ENCODE measurements around the gene GALNT17. TPM values are rescaled to one million over a fixed set of nuclear protein-coding genes. Genes with fewer than 3 reads are reported as not detected.
A peak's percentile ranks its signal among the peaks of the same experiment; 100 is the strongest.
"Not testable (repeated sequence)": the region's sequence is repeated elsewhere in the genome, so short reads cannot be mapped to it uniquely, and the experiment has no call there.

The GALNT17 gene
- polyA plus RNA-seq, 2 donors = 1.7 to 6.1 TPM

- Histone ChIP-seq H3K9me3 (ENCODE audit: control insufficient read depth in 2 of 2, insufficient read depth in 1 of 2, low read depth in 1 of 2, low read length in 1 of 2) (no peaks in the 10 kb centered on the region), H3K4me3 (ENCODE audit: low read depth in 1 of 2, low read length in 2 of 2) (no peak overlapping the region), H3K27me3 (ENCODE audit: control insufficient read depth in 1 of 2, insufficient read depth in 2 of 2, low read length in 2 of 2) (no peaks in the 10 kb centered on the region), H3K27ac (ENCODE audit: low read depth in 2 of 2, low read length in 1 of 2) (peak overlapping the region; percentile 0 to 77), H3K4me1 (ENCODE audit: control insufficient read depth in 2 of 2, insufficient read depth in 2 of 2, low read length in 1 of 2) (no peaks in the 10 kb centered on the region), H3K36me3 (ENCODE audit: control insufficient read depth in 2 of 2, insufficient read depth in 2 of 2, low read length in 1 of 2) (no peaks in the 10 kb centered on the region)
- 69 to 78% methylated on average over 7 of the region's 7 CpGs for WGBS, 2 donors
These were observed 106.8 kb downstream of the GALNT17 start for GRCh38 chr7:71238581-71239295.

- 42 to 47% methylated on average over 8 of the region's 8 CpGs for WGBS, 2 donors
These were observed 107.8 kb downstream of the GALNT17 start for GRCh38 chr7:71239586-71240268.

GRCh38 chr7:71243736-71244410 lies 111.9 kb downstream of the GALNT17 start:
- Histone ChIP-seq H3K27ac (ENCODE audit: low read depth in 2 of 2, low read length in 1 of 2) (no peak overlapping the region), H3K36me3 (ENCODE audit: control insufficient read depth in 2 of 2, insufficient read depth in 2 of 2, low read length in 1 of 2) (no peaks in the 10 kb centered on the region)
- 42 to 48% methylated on average over 8 of the region's 8 CpGs for WGBS, 2 donors

More at GRCh38 chr7:71239586-71240268, 107.8 kb downstream of the GALNT17 start:
- Histone ChIP-seq H3K9me3 (ENCODE audit: control insufficient read depth in 2 of 2, insufficient read depth in 1 of 2, low read depth in 1 of 2, low read length in 1 of 2) (no peaks in the 10 kb centered on the region), H3K27me3 (ENCODE audit: control insufficient read depth in 1 of 2, insufficient read depth in 2 of 2, low read length in 2 of 2) (no peaks in the 10 kb centered on the region), H3K4me1 (ENCODE audit: control insufficient read depth in 2 of 2, insufficient read depth in 2 of 2, low read length in 1 of 2) (peaks cover 0 to 2% of the 10 kb centered on the region in 2 donors), H3K36me3 (ENCODE audit: control insufficient read depth in 2 of 2, insufficient read depth in 2 of 2, low read length in 1 of 2) (no peaks in the 10 kb centered on the region), H3K4me3 (ENCODE audit: low read depth in 1 of 2, low read length in 2 of 2) (no peak overlapping the region), H3K27ac (ENCODE audit: low read depth in 2 of 2, low read length in 1 of 2) (peak overlapping the region in 1 of 2 donors; percentile 32)

GRCh38 chr7:71245038-71245437 lies 113.1 kb downstream of the GALNT17 start:
- 77 to 81% methylated on average over 7 of the region's 7 CpGs for WGBS, 2 donors
- Histone ChIP-seq H3K27ac (ENCODE audit: low read depth in 2 of 2, low read length in 1 of 2) (no peak overlapping the region), H3K27me3 (ENCODE audit: control insufficient read depth in 1 of 2, insufficient read depth in 2 of 2, low read length in 2 of 2) (no peaks in the 10 kb centered on the region), H3K4me1 (ENCODE audit: control insufficient read depth in 2 of 2, insufficient read depth in 2 of 2, low read length in 1 of 2) (peaks cover 0 to 2% of the 10 kb centered on the region in 2 donors), H3K9me3 (ENCODE audit: control insufficient read depth in 2 of 2, insufficient read depth in 1 of 2, low read depth in 1 of 2, low read length in 1 of 2) (no peaks in the 10 kb centered on the region), H3K36me3 (ENCODE audit: control insufficient read depth in 2 of 2, insufficient read depth in 2 of 2, low read length in 1 of 2) (no peaks in the 10 kb centered on the region), H3K4me3 (ENCODE audit: low read depth in 1 of 2, low read length in 2 of 2) (no peak overlapping the region)

More at GRCh38 chr7:71243736-71244410, 111.9 kb downstream of the GALNT17 start:
- peaks cover 0 to 2% of the 10 kb centered on the region in 2 donors for H3K4me1 ChIP-seq (ENCODE audit: control insufficient read depth in 2 of 2, insufficient read depth in 2 of 2, low read length in 1 of 2)
- H3K4me3 ChIP-seq (ENCODE audit: low read depth in 1 of 2, low read length in 2 of 2) = no peak overlapping the region
- no peaks in the 10 kb centered on the region for H3K27me3 ChIP-seq (ENCODE audit: control insufficient read depth in 1 of 2, insufficient read depth in 2 of 2, low read length in 2 of 2)
- H3K9me3 ChIP-seq (ENCODE audit: control insufficient read depth in 2 of 2, insufficient read depth in 1 of 2, low read depth in 1 of 2, low read length in 1 of 2) = no peaks in the 10 kb centered on the region

GRCh38 chr7:71251706-71252105 lies 119.8 kb downstream of the GALNT17 start:
- no peak overlapping the region for H3K4me3 ChIP-seq (ENCODE audit: low read depth in 1 of 2, low read length in 2 of 2)

GRCh38 chr7:71254751-71255150 lies 122.8 kb downstream of the GALNT17 start:
- WGBS, 2 donors = 76 to 79% methylated on average over 3 of the region's 3 CpGs
- Histone ChIP-seq H3K27me3 (ENCODE audit: control insufficient read depth in 1 of 2, insufficient read depth in 2 of 2, low read length in 2 of 2) (no peaks in the 10 kb centered on the region), H3K27ac (ENCODE audit: low read depth in 2 of 2, low read length in 1 of 2) (no peak overlapping the region), H3K4me1 (ENCODE audit: control insufficient read depth in 2 of 2, insufficient read depth in 2 of 2, low read length in 1 of 2) (no peaks in the 10 kb centered on the region), H3K36me3 (ENCODE audit: control insufficient read depth in 2 of 2, insufficient read depth in 2 of 2, low read length in 1 of 2) (no peaks in the 10 kb centered on the region), H3K4me3 (ENCODE audit: low read depth in 1 of 2, low read length in 2 of 2) (no peak overlapping the region), H3K9me3 (ENCODE audit: control insufficient read depth in 2 of 2, insufficient read depth in 1 of 2, low read depth in 1 of 2, low read length in 1 of 2) (peaks cover 0 to 3% of the 10 kb centered on the region in 2 donors)

More at GRCh38 chr7:71251706-71252105, 119.8 kb downstream of the GALNT17 start:
- H3K4me1 ChIP-seq (ENCODE audit: control insufficient read depth in 2 of 2, insufficient read depth in 2 of 2, low read length in 1 of 2) = no peaks in the 10 kb centered on the region
- no peaks in the 10 kb centered on the region for H3K27me3 ChIP-seq (ENCODE audit: control insufficient read depth in 1 of 2, insufficient read depth in 2 of 2, low read length in 2 of 2)
- H3K27ac ChIP-seq (ENCODE audit: low read depth in 2 of 2, low read length in 1 of 2) = no peak overlapping the region
- 46 to 54% methylated on average over 6 of the region's 6 CpGs for WGBS, 2 donors
- H3K9me3 ChIP-seq (ENCODE audit: control insufficient read depth in 2 of 2, insufficient read depth in 1 of 2, low read depth in 1 of 2, low read length in 1 of 2) = no peaks in the 10 kb centered on the region
- H3K36me3 ChIP-seq (ENCODE audit: control insufficient read depth in 2 of 2, insufficient read depth in 2 of 2, low read length in 1 of 2) = no peaks in the 10 kb centered on the region

- H3K36me3 ChIP-seq (ENCODE audit: control insufficient read depth in 2 of 2, insufficient read depth in 2 of 2, low read length in 1 of 2) = no peaks in the 10 kb centered on the region
- H3K4me3 ChIP-seq (ENCODE audit: low read depth in 1 of 2, low read length in 2 of 2) = no peak overlapping the region
- no peaks in the 10 kb centered on the region for H3K27me3 ChIP-seq (ENCODE audit: control insufficient read depth in 1 of 2, insufficient read depth in 2 of 2, low read length in 2 of 2)
- H3K4me1 ChIP-seq (ENCODE audit: control insufficient read depth in 2 of 2, insufficient read depth in 2 of 2, low read length in 1 of 2) = no peaks in the 10 kb centered on the region
- H3K9me3 ChIP-seq (ENCODE audit: control insufficient read depth in 2 of 2, insufficient read depth in 1 of 2, low read depth in 1 of 2, low read length in 1 of 2) = peaks cover 0 to 3% of the 10 kb centered on the region in 2 donors
- WGBS, 2 donors = 64 to 69% methylated on average over 4 of the region's 4 CpGs
- H3K27ac ChIP-seq (ENCODE audit: low read depth in 2 of 2, low read length in 1 of 2) = no peak overlapping the region
These were observed 123.7 kb downstream of the GALNT17 start for GRCh38 chr7:71255537-71256178.

GRCh38 chr7:71261066-71261465 lies 129.1 kb downstream of the GALNT17 start:
- 86% methylated on average over 7 of the region's 7 CpGs for WGBS, 2 donors
- peaks cover 0 to 6% of the 10 kb centered on the region in 2 donors for H3K9me3 ChIP-seq (ENCODE audit: control insufficient read depth in 2 of 2, insufficient read depth in 1 of 2, low read depth in 1 of 2, low read length in 1 of 2)

GRCh38 chr7:71262834-71263233 lies 130.9 kb downstream of the GALNT17 start:
- not testable (repeated sequence) for H3K4me1 ChIP-seq (ENCODE audit: control insufficient read depth in 2 of 2, insufficient read depth in 2 of 2, low read length in 1 of 2); H3K27me3 ChIP-seq (ENCODE audit: control insufficient read depth in 1 of 2, insufficient read depth in 2 of 2, low read length in 2 of 2); H3K36me3 ChIP-seq (ENCODE audit: control insufficient read depth in 2 of 2, insufficient read depth in 2 of 2, low read length in 1 of 2); H3K9me3 ChIP-seq (ENCODE audit: control insufficient read depth in 2 of 2, insufficient read depth in 1 of 2, low read depth in 1 of 2, low read length in 1 of 2); H3K27ac ChIP-seq (ENCODE audit: low read depth in 2 of 2, low read length in 1 of 2); H3K4me3 ChIP-seq (ENCODE audit: low read depth in 1 of 2, low read length in 2 of 2)
- WGBS, 2 donors = 85 to 89% methylated on average over 5 of the region's 5 CpGs

More at GRCh38 chr7:71261066-71261465, 129.1 kb downstream of the GALNT17 start:
- Histone ChIP-seq H3K4me3 (ENCODE audit: low read depth in 1 of 2, low read length in 2 of 2) (no peak overlapping the region), H3K4me1 (ENCODE audit: control insufficient read depth in 2 of 2, insufficient read depth in 2 of 2, low read length in 1 of 2) (no peaks in the 10 kb centered on the region), H3K36me3 (ENCODE audit: control insufficient read depth in 2 of 2, insufficient read depth in 2 of 2, low read length in 1 of 2) (no peaks in the 10 kb centered on the region), H3K27me3 (ENCODE audit: control insufficient read depth in 1 of 2, insufficient read depth in 2 of 2, low read length in 2 of 2) (no peaks in the 10 kb centered on the region), H3K27ac (ENCODE audit: low read depth in 2 of 2, low read length in 1 of 2) (no peak overlapping the region)
